Right ventricle myocardium inferior (tissue), 1 donor: ENCODE data around the gene SH3BP4. TPM values are rescaled to one million over a fixed set of nuclear protein-coding genes. Genes with fewer than 3 reads are reported as not detected.
A peak's percentile ranks its signal among the peaks of the same experiment; 100 is the strongest.
"Not testable (repeated sequence)": the region's sequence is repeated elsewhere in the genome, so short reads cannot be mapped to it uniquely, and the experiment has no call there.

ENCODE experiments used
- ATAC-seq: fragments of 200-7000 bp; cut with Tn5 transposase; one replicate; pipeline ENCODE4 v1.9.1; 2020; ENCODE audit warnings: mild to moderate bottlenecking, moderate library complexity
- DNase-seq: peaks from one replicate; pipeline ENCODE4 v3.0.0; 2021; ENCODE audit errors: missing footprints
- intact Hi-C: fragments of 100-400 bp; cut with DNase I; formaldehyde crosslinking; loops from one replicate; pipeline ENCODE4 v1.11.0; 2022
- total RNA-seq: library from RNA; stranded (reverse); fragmentation: NEBNext Ultra II Directional; extraction: Animal tissue kit (Norgen Biotek cat#: 25700); gene quantifications from one replicate; pipeline ENCODE4 v1.2.1, GENCODE V29; 2021
- donor health status: DM: no; HTN: yes; CAD: no; lungs with severe emphysema.

The SH3BP4 gene
- total RNA-seq, 1 donor from 2014 or later, result 9.3 TPM

- no peak for ATAC-seq
- DNase-seq, result no peak
- intact Hi-C loops, result no loop called here
These were observed 92.9 kb downstream of the SH3BP4 start for GRCh38 chr2:235044501-235045271.

GRCh38 chr2:235045336-235045972, 93.6 kb downstream of the SH3BP4 start:
- ATAC-seq, result no peak
- intact Hi-C loops, result no loop called here
- no peak for DNase-seq

- intact Hi-C loops, result no loop called here
- DNase-seq, result no peak
- no peak for ATAC-seq
These were observed 94.1 kb downstream of the SH3BP4 start for GRCh38 chr2:235045973-235046343.

- no peak for ATAC-seq
- DNase-seq, result no peak
- intact Hi-C loops, result no loop called here
These were observed 94.8 kb downstream of the SH3BP4 start for GRCh38 chr2:235046589-235046988.

GRCh38 chr2:235047171-235048160, 95.6 kb downstream of the SH3BP4 start:
- ATAC-seq (no peak), DNase-seq (no peak)
- intact Hi-C loops, result no loop called here

- ATAC-seq (no peak), DNase-seq (no peak)
- intact Hi-C loops, result no loop called here
These were observed 96.7 kb downstream of the SH3BP4 start for GRCh38 chr2:235048549-235048948.

GRCh38 chr2:235049069-235049468, 97.3 kb downstream of the SH3BP4 start:
- ATAC-seq, result no peak
- intact Hi-C loops, result no loop called here

GRCh38 chr2:235049719-235050118, 97.9 kb downstream of the SH3BP4 start:
- no peak for ATAC-seq
- no peak for DNase-seq
- intact Hi-C loops, result loop anchor here (2.0 kb wide), 1 partner anchor 97 kb away; the partner anchor contains the start of gene SH3BP4

More at GRCh38 chr2:235049069-235049468, 97.3 kb downstream of the SH3BP4 start:
- DNase-seq, result no peak

- DNase-seq (peak; percentile 92), ATAC-seq (peak; percentile 90)
- intact Hi-C loops, result loop anchor here (2.0 kb wide), 1 partner anchor 98 kb away; the partner anchor contains the start of gene SH3BP4
These were observed 99.1 kb downstream of the SH3BP4 start for GRCh38 chr2:235050980-235051351.

GRCh38 chr2:235051436-235052260, 99.8 kb downstream of the SH3BP4 start:
- ATAC-seq, result peak; percentile 28
- intact Hi-C loops, result loop anchor here (2.0 kb wide), 1 partner anchor 99 kb away; the partner anchor contains the start of gene SH3BP4
- DNase-seq, result no peak

- intact Hi-C loops, result no loop called here
- DNase-seq (no peak), ATAC-seq (no peak)
These were observed 100.9 kb downstream of the SH3BP4 start for GRCh38 chr2:235052514-235053354.

GRCh38 chr2:235053651-235054050, 101.8 kb downstream of the SH3BP4 start:
- intact Hi-C loops, result no loop called here
- DNase-seq (no peak), ATAC-seq (no peak)

- ATAC-seq (no peak), DNase-seq (no peak)
- intact Hi-C loops, result no loop called here
These were observed 102.7 kb downstream of the SH3BP4 start for GRCh38 chr2:235054475-235054874.

GRCh38 chr2:235054919-235055318, 103.1 kb downstream of the SH3BP4 start:
- ATAC-seq (no peak), DNase-seq (no peak)
- intact Hi-C loops, result loop anchor here (5.0 kb wide), 1 partner anchor 173 kb away; no protein-coding TSS in a partner anchor

GRCh38 chr2:235055891-235056516, 104.2 kb downstream of the SH3BP4 start:
- ATAC-seq (no peak), DNase-seq (no peak)
- intact Hi-C loops, result loop anchor here (5.0 kb wide), 1 partner anchor 174 kb away; no protein-coding TSS in a partner anchor

- DNase-seq (no peak), ATAC-seq (no peak)
- intact Hi-C loops, result loop anchor here (5.0 kb wide), 1 partner anchor 174 kb away; no protein-coding TSS in a partner anchor
These were observed 105.0 kb downstream of the SH3BP4 start for GRCh38 chr2:235056768-235057167.

- not testable (repeated sequence) for DNase-seq, ATAC-seq
- intact Hi-C loops, result loop anchor here (5.0 kb wide), 1 partner anchor 175 kb away; no protein-coding TSS in a partner anchor
These were observed 105.8 kb downstream of the SH3BP4 start for GRCh38 chr2:235057616-235058015.
